OCI-LY7 (cell line): ENCODE results near the gene GBA3. TPM values are rescaled to one million over a fixed set of nuclear protein-coding genes. Genes with fewer than 3 reads are reported as not detected.

Source experiments
- BruUV-seq: library from RNA; stranded (reverse); fragments of 400-500 nt; replicated peaks from 2 replicates; lab custom pipeline; 2021; lab: Mats Ljungman, UMichigan
- CTCF ChIA-PET: fragments of 300-600 bp; sonication (Branson Sonifier 250); formaldehyde crosslinking; loops from one replicate; lab custom pipeline; 2022; ENCODE audit warnings: antibody characterized with exemption; ENCODE audit not compliant: unreplicated experiment; lab: Charles Lee
- POLR2A ChIA-PET: fragments of 300-600 bp; sonication (Branson Sonifier 250); formaldehyde crosslinking; loops from one replicate; lab custom pipeline; 2022; ENCODE audit warnings: antibody characterized with exemption; lab: Charles Lee
- DNase-seq: peaks from one replicate; pipeline ENCODE4 v3.0.0-alpha.2; 2015; ENCODE audit warnings: low spot score
- H2AFZ ChIP-seq: fragments of 200-600 bp; sonication (generic), shearing (Covaris generic); 2 replicates; pipeline ENCODE4 v1.6.1; 2014; ENCODE audit warnings: mild to moderate bottlenecking, antibody characterized with exemption, low read length, moderate library complexity
- H3K27ac ChIP-seq: fragments of 200-600 bp; sonication (generic); 2 replicates; pipeline ENCODE4 v1.5.1; 2014; ENCODE audit warnings: mixed run types, low read depth, mild to moderate bottlenecking, moderate library complexity, low read length, inconsistent platforms; ENCODE audit not compliant: poor library complexity, severe bottlenecking
- H3K36me3 ChIP-seq: fragments of 200-600 bp; sonication (generic); 2 replicates; pipeline ENCODE4 v1.6.1; 2014; ENCODE audit warnings: mild to moderate bottlenecking, antibody characterized with exemption, low read length, moderate library complexity, mixed read lengths; ENCODE audit not compliant: insufficient read depth
- H3K4me1 ChIP-seq: fragments of 200-600 bp; sonication (generic); 2 replicates; pipeline ENCODE4 v1.5.1; 2014; ENCODE audit warnings: mild to moderate bottlenecking, low read length; ENCODE audit not compliant: insufficient read depth, poor library complexity, severe bottlenecking
- H3K4me2 ChIP-seq: fragments of 200-600 bp; sonication (generic); 2 replicates; pipeline ENCODE4 v1.6.1; 2014; ENCODE audit warnings: mild to moderate bottlenecking, low read length
- H3K4me3 ChIP-seq: fragments of 200-600 bp; sonication (generic); 2 replicates; pipeline ENCODE4 v1.5.1; 2014; ENCODE audit warnings: mild to moderate bottlenecking, low read depth, low read length; ENCODE audit not compliant: poor library complexity, severe bottlenecking
- H3K79me2 ChIP-seq: fragments of 200-600 bp; sonication (generic); 2 replicates; pipeline ENCODE4 v1.6.1; 2016; ENCODE audit warnings: low read depth, mild to moderate bottlenecking, low read length, moderate library complexity, mixed read lengths; ENCODE audit not compliant: insufficient read depth
- H3K9me2 ChIP-seq: fragments of 200-600 bp; sonication (generic); 2 replicates; pipeline ENCODE4 v1.6.1; 2016; ENCODE audit warnings: mild to moderate bottlenecking, low read length, mixed read lengths; ENCODE audit not compliant: insufficient read depth
- H3K9me3 ChIP-seq: fragments of 200-600 bp; sonication (generic); 2 replicates; pipeline ENCODE4 v1.6.1; 2014; ENCODE audit warnings: mild to moderate bottlenecking, mixed run types, low read length, mixed read lengths
- H4K20me1 ChIP-seq: fragments of 200-600 bp; sonication (generic); 2 replicates; pipeline ENCODE4 v1.6.1; 2014; ENCODE audit warnings: mild to moderate bottlenecking, antibody characterized with exemption, low read length, moderate library complexity, mixed read lengths; ENCODE audit not compliant: insufficient read depth
- CTCF ChIP-seq: fragments of 200-600 bp; sonication (generic); conservative IDR thresholded peaks from 2 replicates; pipeline ENCODE4 v1.5.1; 2014; ENCODE audit warnings: mild to moderate bottlenecking, antibody characterized with exemption, low read length, moderate library complexity, mixed read lengths
- EZH2phosphoT487 ChIP-seq: fragments of 200-600 bp; sonication (generic); IDR thresholded peaks from 2 replicates; pipeline ENCODE4 v1.6.1; 2018; ENCODE audit warnings: low read depth, borderline replicate concordance, mild to moderate bottlenecking, mixed run types, antibody characterized with exemption, low read length, moderate library complexity, mixed read lengths
- intact Hi-C: fragments of 100-400 bp; cut with micrococcal nuclease; formaldehyde crosslinking; loops from one replicate; pipeline ENCODE4 v1.10.0; 2022; ENCODE audit not compliant: unreplicated experiment
- total RNA-seq, 2 experiments: library from RNA; depleted of rRNA in 1 of 2; stranded (reverse); fragments of >200 nt in 1 of 2; shearing (Covaris generic) in 1 of 2; gene quantifications; 2 replicates each; pipeline ENCODE4 v1.2.3, GENCODE V29; 2014 to 2022

The GBA3 gene
- total RNA-seq, 2 experiments from 2014 or later = not detected

GRCh38 chr4:22707390-22707789, 14.7 kb downstream of the GBA3 start:
- intact Hi-C loops = no loop called here
- no peak overlapping the region for H3K4me3 ChIP-seq
- H3K9me3 ChIP-seq = no peaks in the 10 kb centered on the region
- H4K20me1 ChIP-seq = no peaks in the 10 kb centered on the region
- DNase-seq = no peak
- H3K4me2 ChIP-seq = no peak overlapping the region
- H3K27ac ChIP-seq = no peak overlapping the region
- TF ChIP-seq EZH2phosphoT487 = no peak
- no peak for TF ChIP-seq CTCF
- H3K79me2 ChIP-seq = no peaks in the 10 kb centered on the region
- H3K9me2 ChIP-seq = no peaks in the 10 kb centered on the region
- ChIA-PET CTCF (no interaction called here), POLR2A (no interaction called here)
- no peaks in the 10 kb centered on the region for H3K36me3 ChIP-seq
- H2AFZ ChIP-seq = no peak overlapping the region
- BruUV-seq = no TSS peak
- H3K4me1 ChIP-seq = no peaks in the 10 kb centered on the region

DNA sequence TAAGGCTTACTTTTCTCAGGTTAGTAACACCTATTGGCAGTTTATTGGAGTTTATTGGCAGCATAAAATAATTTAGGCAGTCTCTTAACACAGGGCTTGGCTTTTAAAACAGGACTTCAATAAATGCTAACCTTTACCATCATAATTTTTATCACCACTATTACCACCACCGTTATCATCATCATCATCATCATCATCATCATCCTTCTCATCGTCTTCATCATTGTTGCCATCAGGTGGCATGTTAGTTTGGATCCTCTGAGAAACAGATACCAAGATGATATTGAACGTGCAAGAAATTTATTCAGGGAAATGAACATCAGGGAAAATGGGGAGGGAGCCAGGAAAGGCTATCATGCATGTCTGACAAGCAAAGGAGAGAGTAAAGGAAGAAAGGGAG, 16.2 kb downstream of the GBA3 start:
- no peak overlapping the region for H2AFZ ChIP-seq
- no peak overlapping the region for H3K27ac ChIP-seq
- no peaks in the 10 kb centered on the region for H3K9me3 ChIP-seq
- H3K4me3 ChIP-seq = no peak overlapping the region
- no peaks in the 10 kb centered on the region for H3K9me2 ChIP-seq
- no peak for DNase-seq
- no peak overlapping the region for H3K4me2 ChIP-seq
- TF ChIP-seq EZH2phosphoT487 (no peak), CTCF (no peak)
- H3K79me2 ChIP-seq = no peaks in the 10 kb centered on the region
- no peaks in the 10 kb centered on the region for H3K4me1 ChIP-seq
- CTCF ChIA-PET = no interaction called here
- H4K20me1 ChIP-seq = no peaks in the 10 kb centered on the region
- no TSS peak for BruUV-seq
- POLR2A ChIA-PET = interaction anchor here (0.9 kb wide), 1 partner anchor 80 kb away, joined by 3 read pairs; no protein-coding TSS in a partner anchor
- intact Hi-C loops = no loop called here
- H3K36me3 ChIP-seq = no peaks in the 10 kb centered on the region

DNA sequence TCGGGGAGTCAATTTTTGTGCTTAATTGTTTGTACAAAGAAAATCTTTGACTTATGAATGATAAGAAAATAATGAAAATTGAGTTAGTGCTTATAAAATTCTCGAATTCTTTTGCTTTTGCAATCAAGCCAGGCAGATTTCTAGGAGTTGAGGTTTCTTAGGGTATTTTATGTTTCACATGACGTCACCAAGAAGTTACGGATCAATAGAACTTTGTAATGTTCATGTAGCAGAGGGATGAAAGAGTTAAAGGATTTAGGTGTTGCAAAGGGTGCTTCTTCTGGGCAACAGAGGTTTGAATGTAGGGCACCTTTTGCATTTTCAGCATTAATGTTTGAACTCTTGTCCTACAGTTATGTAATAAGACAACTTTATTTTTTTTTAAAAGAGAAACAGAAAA, 19.4 kb downstream of the GBA3 start:
- Histone ChIP-seq H3K4me1 (no peaks in the 10 kb centered on the region), H3K27ac (no peak overlapping the region), H3K9me3 (no peaks in the 10 kb centered on the region), H3K9me2 (no peaks in the 10 kb centered on the region), H3K79me2 (no peaks in the 10 kb centered on the region), H3K36me3 (no peaks in the 10 kb centered on the region), H3K4me2 (no peak overlapping the region), H3K4me3 (no peak overlapping the region), H4K20me1 (no peaks in the 10 kb centered on the region), H2AFZ (no peak overlapping the region)
- ChIA-PET CTCF (no interaction called here), POLR2A (no interaction called here)
- no peak for DNase-seq
- intact Hi-C loops = no loop called here
- TF ChIP-seq CTCF = no peak
- no peak for TF ChIP-seq EZH2phosphoT487
- no TSS peak for BruUV-seq
